ENCODE data around the gene PPDPF.
A peak's percentile ranks its signal among the peaks of the same experiment; 100 is the strongest.

Gene PPDPF, protein sequence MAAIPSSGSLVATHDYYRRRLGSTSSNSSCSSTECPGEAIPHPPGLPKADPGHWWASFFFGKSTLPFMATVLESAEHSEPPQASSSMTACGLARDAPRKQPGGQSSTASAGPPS

DNA sequence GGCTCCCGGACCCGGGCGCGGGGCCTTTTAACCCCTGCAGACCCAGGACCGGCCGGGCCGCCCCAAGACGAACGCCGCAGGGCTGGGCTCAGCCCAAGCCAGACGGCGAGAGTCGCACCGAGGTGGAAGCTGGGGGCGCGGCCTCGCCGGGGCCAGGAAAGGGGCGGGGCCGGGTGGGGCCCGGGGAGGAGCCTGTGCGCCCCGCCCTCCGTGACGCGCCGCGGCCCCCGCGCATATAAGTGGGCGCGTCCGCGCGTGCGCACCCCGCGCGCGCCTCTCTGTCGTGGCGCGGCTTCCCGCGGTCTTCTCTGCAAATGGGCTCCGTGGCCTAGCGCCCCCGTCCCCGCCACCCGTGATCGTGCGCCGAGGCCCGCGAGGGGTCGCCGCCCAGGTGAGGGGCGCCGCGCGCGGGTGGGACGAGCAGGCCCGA is at the start of gene PPDPF:
PPDPF (plus strand) TSS at position 262 of the 430 bp plus-strand sequence. CDS start 544 bp downstream, outside the sequence.
- Histone ChIP-seq H3K9me3 (replicated peaks; ENCODE audit: insufficient read depth, low read length) (no peaks in the 10 kb centered on the region), H3K27me3 (replicated peaks; ENCODE audit: insufficient read depth, low read length) (peaks cover 37% of the 10 kb centered on the region), H3K79me2 (ENCODE audit: low read length) (peaks cover 15% of the 10 kb centered on the region), H3K4me3 (ENCODE audit: low read length) (peak within 1 kb of the TSS; percentile 84), H3K9me2 (replicated peaks; ENCODE audit: insufficient read depth, low read length) (no peaks in the 10 kb centered on the region), H3K27ac (ENCODE audit: low read length) (no peak within 1 kb of the TSS), H3K9ac (ENCODE audit: low read length) (peak within 1 kb of the TSS; percentile 73), H2AFZ (ENCODE audit: low read length) (peak within 1 kb of the TSS; percentile 96), H3K4me2 (ENCODE audit: low read depth, low read length) (peak within 1 kb of the TSS; percentile 99), H4K20me1 (ENCODE audit: insufficient read depth, low read length) (no peaks in the 10 kb centered on the region), H3F3A (ENCODE audit: insufficient read depth, low read length) (peaks cover 7% of the 10 kb centered on the region; the same call in 1 of the 2 replicates), H3K4me1 (ENCODE audit: low read length) (0 out of 2 replicates have a peak, but pooled peaks cover 4% of the 10 kb centered on the region), H3K36me3 (replicated peaks; ENCODE audit: insufficient read depth, low read length) (no peaks in the 10 kb centered on the region)
- TF ChIP-seq, protein P1, sequence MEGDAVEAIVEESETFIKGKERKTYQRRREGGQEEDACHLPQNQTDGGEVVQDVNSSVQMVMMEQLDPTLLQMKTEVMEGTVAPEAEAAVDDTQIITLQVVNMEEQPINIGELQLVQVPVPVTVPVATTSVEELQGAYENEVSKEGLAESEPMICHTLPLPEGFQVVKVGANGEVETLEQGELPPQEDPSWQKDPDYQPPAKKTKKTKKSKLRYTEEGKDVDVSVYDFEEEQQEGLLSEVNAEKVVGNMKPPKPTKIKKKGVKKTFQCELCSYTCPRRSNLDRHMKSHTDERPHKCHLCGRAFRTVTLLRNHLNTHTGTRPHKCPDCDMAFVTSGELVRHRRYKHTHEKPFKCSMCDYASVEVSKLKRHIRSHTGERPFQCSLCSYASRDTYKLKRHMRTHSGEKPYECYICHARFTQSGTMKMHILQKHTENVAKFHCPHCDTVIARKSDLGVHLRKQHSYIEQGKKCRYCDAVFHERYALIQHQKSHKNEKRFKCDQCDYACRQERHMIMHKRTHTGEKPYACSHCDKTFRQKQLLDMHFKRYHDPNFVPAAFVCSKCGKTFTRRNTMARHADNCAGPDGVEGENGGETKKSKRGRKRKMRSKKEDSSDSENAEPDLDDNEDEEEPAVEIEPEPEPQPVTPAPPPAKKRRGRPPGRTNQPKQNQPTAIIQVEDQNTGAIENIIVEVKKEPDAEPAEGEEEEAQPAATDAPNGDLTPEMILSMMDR (IDR thresholded peaks at IDR 0.05; ENCODE audit: low read length), result no peak
- TF ChIP-seq EZH2phosphoT487 (IDR thresholded peaks at IDR 0.05; ENCODE audit: low read length) (no peak), EZH2 (optimal IDR thresholded peaks at IDR 0.05; ENCODE audit: low read depth, low read length) (no peak)
- DNase-seq, result peak; percentile 77

DNA sequence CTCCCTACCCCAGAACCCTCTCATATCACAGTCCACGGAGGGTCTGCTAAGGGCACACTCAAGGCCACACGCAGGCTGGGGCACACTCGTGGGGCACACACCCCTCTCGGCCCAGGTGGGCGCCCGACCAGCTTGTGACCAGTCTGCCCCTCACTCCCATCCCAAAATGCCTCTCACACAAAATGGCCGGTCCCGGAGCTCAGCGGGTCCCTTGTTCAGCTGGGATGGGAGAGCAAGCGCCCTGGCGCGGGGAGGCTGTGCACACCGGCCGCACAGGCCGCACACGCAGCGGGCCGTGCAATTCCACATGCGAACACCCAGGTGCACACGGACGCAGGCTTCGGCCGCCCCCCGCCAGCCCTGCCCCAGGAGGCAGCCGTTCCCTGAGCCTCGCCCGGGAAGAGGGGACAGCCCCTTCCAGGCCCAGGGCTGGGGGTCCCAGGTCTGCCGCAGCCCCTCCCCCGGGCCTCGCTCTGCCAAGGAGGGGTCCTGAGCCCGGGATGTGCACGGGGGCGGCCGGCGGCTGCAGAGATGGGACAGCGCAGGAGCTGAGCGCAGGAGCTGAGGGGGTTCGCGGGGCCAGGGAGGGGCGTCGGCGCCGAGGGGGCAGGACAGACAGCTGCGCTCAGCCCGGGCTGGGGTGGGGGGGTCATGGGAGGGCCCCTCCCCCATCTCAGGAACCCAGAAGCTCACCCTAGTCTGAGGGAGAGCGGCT is 49.4 kb upstream of the PPDPF start:
- Histone ChIP-seq H3F3A (ENCODE audit: insufficient read depth, low read length) (no peaks in the 10 kb centered on the region), H4K20me1 (ENCODE audit: insufficient read depth, low read length) (no peaks in the 10 kb centered on the region), H3K27me3 (replicated peaks; ENCODE audit: insufficient read depth, low read length) (peaks cover 92% of the 10 kb centered on the region), H3K4me1 (ENCODE audit: low read length) (no peaks in the 10 kb centered on the region), H3K27ac (ENCODE audit: low read length) (no peak overlapping the region), H2AFZ (ENCODE audit: low read length) (no peak overlapping the region), H3K9ac (ENCODE audit: low read length) (no peak overlapping the region), H3K4me2 (ENCODE audit: low read depth, low read length) (no peak overlapping the region), H3K4me3 (ENCODE audit: low read length) (no peak overlapping the region), H3K9me3 (replicated peaks; ENCODE audit: insufficient read depth, low read length) (no peaks in the 10 kb centered on the region), H3K36me3 (replicated peaks; ENCODE audit: insufficient read depth, low read length) (no peaks in the 10 kb centered on the region), H3K79me2 (ENCODE audit: low read length) (no peaks in the 10 kb centered on the region), H3K9me2 (replicated peaks; ENCODE audit: insufficient read depth, low read length) (no peaks in the 10 kb centered on the region)
- no peak for DNase-seq
- TF ChIP-seq EZH2 (optimal IDR thresholded peaks at IDR 0.05; ENCODE audit: low read depth, low read length), result no peak
- TF ChIP-seq EZH2phosphoT487 (IDR thresholded peaks at IDR 0.05; ENCODE audit: low read length), result no peak

DNA sequence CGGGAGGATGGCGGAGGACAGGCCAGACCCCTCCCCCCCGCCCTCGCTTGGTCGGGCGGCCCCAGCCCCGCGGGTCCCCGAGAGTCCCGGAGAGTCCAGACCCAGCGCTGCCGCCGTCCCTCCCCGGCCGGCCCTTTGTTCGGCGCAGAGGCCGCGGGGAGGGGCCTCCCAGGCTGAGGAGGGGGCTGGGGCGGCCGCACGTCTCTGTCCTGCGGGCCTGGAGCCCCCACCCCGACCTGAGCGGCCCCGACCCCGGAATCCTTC is 48.9 kb upstream of the PPDPF start:
- Histone ChIP-seq H3F3A (ENCODE audit: insufficient read depth, low read length) (no peaks in the 10 kb centered on the region), H2AFZ (ENCODE audit: low read length) (no peak overlapping the region), H4K20me1 (ENCODE audit: insufficient read depth, low read length) (no peaks in the 10 kb centered on the region), H3K9me2 (replicated peaks; ENCODE audit: insufficient read depth, low read length) (no peaks in the 10 kb centered on the region), H3K9ac (ENCODE audit: low read length) (no peak overlapping the region), H3K27me3 (replicated peaks; ENCODE audit: insufficient read depth, low read length) (peaks cover 91% of the 10 kb centered on the region), H3K4me2 (ENCODE audit: low read depth, low read length) (no peak overlapping the region), H3K27ac (ENCODE audit: low read length) (no peak overlapping the region), H3K79me2 (ENCODE audit: low read length) (no peaks in the 10 kb centered on the region), H3K9me3 (replicated peaks; ENCODE audit: insufficient read depth, low read length) (no peaks in the 10 kb centered on the region), H3K4me3 (ENCODE audit: low read length) (no peak overlapping the region), H3K36me3 (replicated peaks; ENCODE audit: insufficient read depth, low read length) (no peaks in the 10 kb centered on the region), H3K4me1 (ENCODE audit: low read length) (no peaks in the 10 kb centered on the region)
- TF ChIP-seq, protein P1 (IDR thresholded peaks at IDR 0.05; ENCODE audit: low read length), result no peak
- TF ChIP-seq EZH2 (optimal IDR thresholded peaks at IDR 0.05; ENCODE audit: low read depth, low read length) (no peak), EZH2phosphoT487 (IDR thresholded peaks at IDR 0.05; ENCODE audit: low read length) (no peak)
- no peak for DNase-seq

All from MM.1S (cell line).